Measurements from ENCODE around the gene WNT1. TPM values are rescaled to one million over a fixed set of nuclear protein-coding genes. Genes with fewer than 3 reads are reported as not detected.

WNT1 gene
- total RNA-seq, 1 experiment from 2014 or later, result not detected

DNA sequence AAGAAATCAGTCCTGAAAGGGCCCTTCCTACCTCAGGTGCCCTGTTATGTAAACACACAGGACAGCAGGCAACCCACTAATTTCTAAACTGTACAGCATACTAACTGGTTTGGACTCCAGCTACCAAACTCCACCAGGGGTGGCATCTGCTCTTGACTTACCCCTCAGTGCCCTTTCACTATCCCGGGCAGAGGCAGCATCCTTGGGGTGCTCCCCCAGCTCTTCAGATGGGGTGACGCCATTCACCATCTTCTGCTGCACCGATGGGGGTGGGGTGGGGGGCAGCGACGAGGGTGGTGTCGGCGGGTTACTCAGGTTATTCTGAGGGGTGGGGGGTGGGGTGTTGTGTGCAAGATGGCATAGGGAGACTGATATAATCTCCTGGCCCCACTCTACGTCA, 52.0 kb downstream of the WNT1 start:
- H3K9me3 ChIP-seq (ENCODE audit: low read depth, low read length, poor library complexity, severe bottlenecking), result no peaks in the 10 kb centered on the region
- TF ChIP-seq EZH2 (IDR thresholded peaks at IDR 0.05; ENCODE audit: borderline replicate concordance, low read depth, low read length, poor library complexity, severe bottlenecking), result no peak
- TF ChIP-seq, protein P1, sequence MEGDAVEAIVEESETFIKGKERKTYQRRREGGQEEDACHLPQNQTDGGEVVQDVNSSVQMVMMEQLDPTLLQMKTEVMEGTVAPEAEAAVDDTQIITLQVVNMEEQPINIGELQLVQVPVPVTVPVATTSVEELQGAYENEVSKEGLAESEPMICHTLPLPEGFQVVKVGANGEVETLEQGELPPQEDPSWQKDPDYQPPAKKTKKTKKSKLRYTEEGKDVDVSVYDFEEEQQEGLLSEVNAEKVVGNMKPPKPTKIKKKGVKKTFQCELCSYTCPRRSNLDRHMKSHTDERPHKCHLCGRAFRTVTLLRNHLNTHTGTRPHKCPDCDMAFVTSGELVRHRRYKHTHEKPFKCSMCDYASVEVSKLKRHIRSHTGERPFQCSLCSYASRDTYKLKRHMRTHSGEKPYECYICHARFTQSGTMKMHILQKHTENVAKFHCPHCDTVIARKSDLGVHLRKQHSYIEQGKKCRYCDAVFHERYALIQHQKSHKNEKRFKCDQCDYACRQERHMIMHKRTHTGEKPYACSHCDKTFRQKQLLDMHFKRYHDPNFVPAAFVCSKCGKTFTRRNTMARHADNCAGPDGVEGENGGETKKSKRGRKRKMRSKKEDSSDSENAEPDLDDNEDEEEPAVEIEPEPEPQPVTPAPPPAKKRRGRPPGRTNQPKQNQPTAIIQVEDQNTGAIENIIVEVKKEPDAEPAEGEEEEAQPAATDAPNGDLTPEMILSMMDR (conservative IDR thresholded peaks at IDR 0.05; ENCODE audit: low read depth, low read length), result no peak
- no TSS peak for BruUV-seq (replicated peaks)
- DNase-seq (ENCODE audit: low spot score), result no peak
- ChIA-PET POLR2A (ENCODE audit: low non-redundant PET) (no interaction called here), CTCF (interaction anchor here (0.7 kb wide), 1 partner anchor 63 kb away, joined by 3 read pairs; no protein-coding TSS in a partner anchor)
- no peak overlapping the region for H3K4me3 ChIP-seq (ENCODE audit: low read depth, low read length, poor library complexity, severe bottlenecking)
- peaks cover 100% of the 10 kb centered on the region for H3K36me3 ChIP-seq (ENCODE audit: insufficient read depth, low read length, poor library complexity, severe bottlenecking)
- H3K27ac ChIP-seq (ENCODE audit: low read depth, low read length, poor library complexity, severe bottlenecking), result no peak overlapping the region
- H3K27me3 ChIP-seq (replicated peaks; ENCODE audit: insufficient read depth, low read depth, low read length, poor library complexity), result no peaks in the 10 kb centered on the region
- intact Hi-C loops (cut with micrococcal nuclease; ENCODE audit: unreplicated experiment), result no loop called here
- no peaks in the 10 kb centered on the region for H3K4me1 ChIP-seq (ENCODE audit: insufficient read depth, low read length, poor library complexity, severe bottlenecking)

DNA sequence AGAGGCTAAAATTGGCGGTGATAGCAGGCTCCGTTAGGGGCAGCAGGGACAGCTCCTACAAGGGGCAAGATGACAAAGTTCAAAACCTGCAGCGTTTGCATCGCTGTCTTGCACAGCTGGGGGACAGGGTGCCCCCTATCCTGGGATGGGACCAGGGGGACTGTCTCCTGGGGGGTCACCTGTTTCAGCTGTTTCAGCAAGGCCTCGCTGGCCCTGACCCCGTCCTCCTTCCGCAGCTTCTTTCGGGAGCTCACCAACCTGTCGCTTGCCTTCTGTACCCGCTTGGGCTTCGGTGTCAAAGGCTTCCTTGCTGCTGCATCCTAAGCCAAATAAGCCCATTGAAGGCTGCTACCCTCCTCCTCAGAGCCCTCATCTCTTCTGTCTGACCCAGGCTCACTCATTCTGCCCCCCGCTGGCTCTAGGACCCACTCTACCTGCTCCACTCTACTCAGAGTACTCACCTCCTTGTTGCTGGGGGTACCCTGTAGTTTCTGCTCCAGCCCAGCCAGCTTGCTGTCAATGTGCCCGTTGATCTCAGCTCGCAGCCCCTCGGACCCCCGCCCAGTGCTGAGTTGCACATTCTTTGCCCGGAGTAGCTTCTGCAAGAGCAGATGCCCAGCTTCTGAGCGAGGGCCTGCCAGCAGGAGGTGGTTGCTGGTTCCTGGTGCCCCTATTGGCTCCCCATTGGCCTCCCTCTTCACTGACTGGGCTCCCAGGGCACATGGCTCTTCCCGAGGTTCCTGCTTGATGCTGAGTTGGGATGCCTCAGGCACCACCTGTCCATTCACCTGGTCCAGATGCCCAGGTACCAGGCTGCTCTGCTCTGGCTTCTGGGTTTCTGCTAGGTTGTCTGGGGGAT, 52.8 kb downstream of the WNT1 start:
- no peak for DNase-seq (ENCODE audit: low spot score)
- no peak for TF ChIP-seq EZH2 (IDR thresholded peaks at IDR 0.05; ENCODE audit: borderline replicate concordance, low read depth, low read length, poor library complexity, severe bottlenecking)
- TF ChIP-seq, protein P1 (conservative IDR thresholded peaks at IDR 0.05; ENCODE audit: low read depth, low read length), result no peak
- BruUV-seq (replicated peaks), result TSS peak; percentile 8
- Histone ChIP-seq H3K9me3 (ENCODE audit: low read depth, low read length, poor library complexity, severe bottlenecking) (no peaks in the 10 kb centered on the region), H3K27me3 (replicated peaks; ENCODE audit: insufficient read depth, low read depth, low read length, poor library complexity) (no peaks in the 10 kb centered on the region), H3K4me1 (ENCODE audit: insufficient read depth, low read length, poor library complexity, severe bottlenecking) (no peaks in the 10 kb centered on the region), H3K36me3 (ENCODE audit: insufficient read depth, low read length, poor library complexity, severe bottlenecking) (peaks cover 98% of the 10 kb centered on the region), H3K27ac (ENCODE audit: low read depth, low read length, poor library complexity, severe bottlenecking) (peak overlapping the region; percentile 23), H3K4me3 (ENCODE audit: low read depth, low read length, poor library complexity, severe bottlenecking) (no peak overlapping the region)
- ChIA-PET CTCF (no interaction called here), POLR2A (ENCODE audit: low non-redundant PET) (no interaction called here)
- intact Hi-C loops (cut with micrococcal nuclease; ENCODE audit: unreplicated experiment), result no loop called here

DNA sequence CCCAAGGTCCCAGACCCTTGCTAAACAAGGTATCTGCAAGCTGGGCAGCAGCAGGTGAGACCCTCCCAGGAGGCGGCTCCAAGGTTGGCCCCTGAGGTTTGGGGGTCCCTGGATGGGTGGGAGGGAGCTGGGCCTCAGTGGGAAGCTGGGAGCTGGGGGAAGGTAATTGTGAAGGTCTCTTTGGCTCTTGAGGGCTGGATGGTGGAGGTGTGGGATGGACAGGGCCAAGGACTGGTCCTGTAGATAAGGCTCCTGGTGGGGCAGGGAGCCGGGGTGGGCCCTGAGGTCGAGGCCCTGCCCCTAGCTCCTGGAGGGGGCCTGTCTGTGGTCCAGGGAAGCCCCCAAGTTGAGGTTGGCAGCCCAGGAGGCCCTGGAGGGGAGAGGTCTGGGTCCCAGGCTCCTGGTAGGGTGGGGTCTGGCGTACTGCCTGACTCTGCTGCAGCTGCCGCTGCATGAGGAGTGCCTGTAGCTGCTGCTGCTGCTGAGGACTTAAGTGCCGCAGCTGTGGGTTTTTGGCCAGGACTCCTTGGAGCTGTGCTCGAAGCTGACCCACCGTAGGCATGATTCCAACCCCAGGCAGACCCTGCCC, 53.5 kb downstream of the WNT1 start:
- CTCF ChIA-PET, result no interaction called here
- H3K36me3 ChIP-seq (ENCODE audit: insufficient read depth, low read length, poor library complexity, severe bottlenecking), result peaks cover 96% of the 10 kb centered on the region

More for the DNA sequence above, 53.5 kb downstream of the WNT1 start:
- no peaks in the 10 kb centered on the region for H3K4me1 ChIP-seq (ENCODE audit: insufficient read depth, low read length, poor library complexity, severe bottlenecking)
- POLR2A ChIA-PET (ENCODE audit: low non-redundant PET), result no interaction called here
- no peak overlapping the region for H3K4me3 ChIP-seq (ENCODE audit: low read depth, low read length, poor library complexity, severe bottlenecking)
- H3K27ac ChIP-seq (ENCODE audit: low read depth, low read length, poor library complexity, severe bottlenecking), result peak overlapping the region; percentile 23
- DNase-seq (ENCODE audit: low spot score), result no peak
- no peaks in the 10 kb centered on the region for H3K9me3 ChIP-seq (ENCODE audit: low read depth, low read length, poor library complexity, severe bottlenecking)
- BruUV-seq (replicated peaks), result no TSS peak
- intact Hi-C loops (cut with micrococcal nuclease; ENCODE audit: unreplicated experiment), result no loop called here
- TF ChIP-seq EZH2 (IDR thresholded peaks at IDR 0.05; ENCODE audit: borderline replicate concordance, low read depth, low read length, poor library complexity, severe bottlenecking), result no peak
- TF ChIP-seq, protein P1 (conservative IDR thresholded peaks at IDR 0.05; ENCODE audit: low read depth, low read length), result no peak
- no peaks in the 10 kb centered on the region for H3K27me3 ChIP-seq (replicated peaks; ENCODE audit: insufficient read depth, low read depth, low read length, poor library complexity)

Other genes with a start within 250 kb of the WNT1 start
- 6.8 and 12.8 TPM in 2 replicates for gene ADCY6, start 189.2 kb upstream of the WNT1 start, total RNA-seq (2021)
- 23.8 and 32.4 TPM in 2 replicates for gene CACNB3, start 159.8 kb upstream of the WNT1 start, total RNA-seq (2021)
- 111 and 135 TPM in 2 replicates for gene DDX23, start 126.2 kb upstream of the WNT1 start, total RNA-seq (2021)
- gene RND1, start 112.5 kb upstream of the WNT1 start, total RNA-seq (2021), result 2.0 and 2.7 TPM in 2 replicates
- 31.8 and 32.5 TPM in 2 replicates for gene FKBP11, start 52.8 kb upstream of the WNT1 start, total RNA-seq (2021)
- gene ARF3, start 20.8 kb upstream of the WNT1 start, total RNA-seq (2021), result 183 and 196 TPM in 2 replicates
- 0.17 and 0.50 TPM in 2 replicates for gene WNT10B, start 6.6 kb upstream of the WNT1 start, total RNA-seq (2021)
- 2.7 and 2.9 TPM in 2 replicates for gene DDN, start 21.1 kb downstream of the WNT1 start, total RNA-seq (2021)
- 50.7 and 59.6 TPM in 2 replicates for gene PRKAG1, start 40.5 kb downstream of the WNT1 start, total RNA-seq (2021)
- 121 and 138 TPM in 2 replicates for gene KMT2D, start 82.5 kb downstream of the WNT1 start, total RNA-seq (2021)
- gene RHEBL1, start 91.7 kb downstream of the WNT1 start, total RNA-seq (2021), result 1.3 and 1.6 TPM in 2 replicates
- gene DHH, start 116.5 kb downstream of the WNT1 start, total RNA-seq (2021), result 0.22 and 0.39 TPM in 2 replicates
- 47.2 and 55.7 TPM in 2 replicates for gene LMBR1L, start 132.5 kb downstream of the WNT1 start, total RNA-seq (2021)
- gene TUBA1B, start 153.1 kb downstream of the WNT1 start, total RNA-seq (2021), result 3,473 and 3,645 TPM in 2 replicates
- gene TUBA1A, start 210.8 kb downstream of the WNT1 start, total RNA-seq (2021), result 421 and 504 TPM in 2 replicates

Measured in A673 (cell line).